CD4-positive, alpha-beta T cell treated with Interferon gamma for 1 hour (primary cell): ENCODE measurements around the gene TSHZ2.
"Not testable (repeated sequence)": the region's sequence is repeated elsewhere in the genome, so short reads cannot be mapped to it uniquely, and the experiment has no call there.

ENCODE experiments used
- DNase-seq: peaks from one replicate; pipeline ENCODE4 v3.0.0-alpha.2; 2020

Gene TSHZ2

DNA sequence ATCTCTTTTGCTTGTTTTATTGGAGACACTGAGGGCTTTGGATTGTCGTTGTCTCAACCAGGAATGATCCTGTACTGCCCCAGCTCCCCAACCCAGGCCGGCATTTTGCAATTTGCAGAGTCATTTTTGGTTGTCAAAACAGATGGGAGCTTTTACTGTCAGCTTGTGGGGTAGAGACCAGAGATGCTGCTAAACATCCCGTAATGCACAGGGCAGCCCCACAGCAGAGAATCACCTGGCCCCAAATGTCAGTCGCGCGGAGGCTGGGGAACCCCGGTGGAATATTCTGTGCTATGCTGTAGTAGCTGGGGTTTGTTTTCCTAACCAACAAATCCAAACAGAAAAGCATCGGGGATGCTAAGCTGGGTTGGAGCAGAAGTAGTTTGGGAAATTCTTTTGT lies 99.7 kb downstream of the TSHZ2 start:
- no peak for DNase-seq

DNA sequence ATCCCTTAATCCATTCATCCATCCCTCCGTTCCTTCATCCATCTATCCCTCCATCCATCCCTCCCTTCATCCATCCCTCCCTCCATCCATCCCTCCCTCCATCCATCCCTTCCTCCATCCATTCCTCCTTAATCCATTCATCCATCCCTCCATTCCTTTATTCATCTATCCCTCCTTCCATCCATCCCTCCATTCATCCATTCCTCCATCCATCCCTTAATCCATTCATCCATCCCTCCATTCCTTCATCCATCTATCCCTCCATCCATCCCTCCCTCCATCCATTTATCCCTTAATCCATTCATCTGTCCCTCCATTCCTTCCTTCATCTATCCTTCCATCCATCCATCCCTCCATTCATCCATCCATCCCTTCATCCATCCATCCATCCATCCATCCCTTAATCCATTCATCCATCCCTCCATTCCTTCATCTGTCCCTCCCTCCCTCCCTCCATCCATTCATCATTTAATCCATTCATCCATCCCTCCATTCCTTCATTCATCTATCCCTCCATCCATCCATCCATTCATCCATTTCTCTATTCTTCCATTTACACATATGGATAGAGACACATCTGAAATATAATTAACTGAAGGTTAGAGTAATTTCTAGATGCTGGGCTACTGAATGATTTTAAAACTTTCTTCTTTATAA lies 100.9 kb downstream of the TSHZ2 start:
- no peak for DNase-seq

DNA sequence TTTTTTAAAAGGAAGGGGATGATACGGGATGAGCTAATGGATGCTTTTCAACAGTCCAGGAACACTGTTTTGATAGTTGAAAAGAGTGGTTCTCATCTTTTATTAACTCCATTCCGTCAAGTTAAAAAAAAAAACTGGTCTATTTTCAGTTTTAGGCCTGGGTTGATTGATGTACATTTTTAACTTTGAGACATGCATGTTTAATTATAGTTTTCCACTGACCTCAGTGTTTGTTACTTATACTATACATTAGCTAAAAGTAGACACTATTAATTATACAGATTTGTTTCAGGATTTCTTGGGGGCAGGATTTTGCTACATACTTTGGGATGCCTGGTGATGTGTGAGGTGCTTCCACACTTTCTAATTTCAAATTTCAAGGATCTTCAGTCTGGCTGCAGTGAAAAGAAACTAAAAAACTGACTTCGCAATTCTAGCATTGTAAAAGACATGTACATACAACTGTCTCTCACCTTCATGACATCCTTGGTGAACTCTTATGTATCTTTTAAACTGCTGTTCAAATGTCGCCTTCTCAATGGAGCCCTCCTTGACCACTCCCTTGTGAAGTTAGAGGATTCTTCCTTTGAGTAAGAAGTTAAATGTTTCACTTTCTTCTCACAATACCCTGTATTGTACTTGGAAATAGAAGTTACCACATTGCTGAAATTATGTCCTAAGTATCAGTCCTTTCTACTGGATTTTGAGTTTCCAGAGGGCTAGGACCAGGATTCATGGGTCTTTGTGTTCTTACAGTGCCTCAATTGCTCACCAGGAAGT lies 101.7 kb downstream of the TSHZ2 start:
- DNase-seq, result no peak

DNA sequence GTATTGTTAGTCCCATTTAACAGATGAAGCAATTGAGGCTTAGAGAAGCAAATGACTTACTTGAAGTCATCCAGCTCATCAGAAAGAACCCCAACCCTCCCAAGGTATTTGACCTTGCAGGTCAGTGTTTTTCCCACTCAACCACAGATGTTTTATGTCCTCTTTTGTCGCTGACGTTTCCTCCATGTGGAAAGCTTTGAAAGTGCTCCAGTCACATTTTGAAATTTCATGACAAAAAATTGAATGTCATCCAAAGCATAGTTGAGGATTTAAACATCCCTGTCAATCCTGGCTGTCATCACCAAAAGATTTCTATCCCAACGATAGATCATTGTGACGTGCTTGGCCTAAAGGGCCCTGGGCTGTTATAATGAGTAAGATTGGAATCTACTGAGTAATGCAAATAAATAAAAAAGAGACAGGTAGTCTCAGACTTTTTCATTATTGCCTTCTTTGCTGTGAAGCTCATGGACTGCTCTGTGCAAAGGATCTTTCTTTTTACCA lies 102.7 kb downstream of the TSHZ2 start:
- DNase-seq, result no peak

DNA sequence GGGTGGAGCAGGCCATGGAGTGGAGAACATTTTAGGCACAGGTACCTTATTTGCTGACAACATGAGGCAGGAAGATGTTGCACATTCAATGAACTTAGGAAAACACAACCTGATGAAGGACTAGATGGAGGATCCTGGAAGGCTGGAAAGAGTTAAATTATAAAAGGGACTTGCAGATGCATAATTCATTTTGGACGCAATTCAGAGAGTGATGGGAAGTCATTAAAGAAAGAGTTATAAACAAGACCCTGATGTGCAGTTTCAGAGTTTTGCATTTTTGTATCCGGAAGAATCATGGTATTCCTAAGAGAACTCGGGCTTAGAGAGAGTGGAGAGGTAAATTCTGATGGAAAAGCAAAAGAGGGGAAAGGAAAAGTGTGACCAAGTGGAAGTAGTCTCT lies 104.5 kb downstream of the TSHZ2 start:
- DNase-seq, result no peak

DNA sequence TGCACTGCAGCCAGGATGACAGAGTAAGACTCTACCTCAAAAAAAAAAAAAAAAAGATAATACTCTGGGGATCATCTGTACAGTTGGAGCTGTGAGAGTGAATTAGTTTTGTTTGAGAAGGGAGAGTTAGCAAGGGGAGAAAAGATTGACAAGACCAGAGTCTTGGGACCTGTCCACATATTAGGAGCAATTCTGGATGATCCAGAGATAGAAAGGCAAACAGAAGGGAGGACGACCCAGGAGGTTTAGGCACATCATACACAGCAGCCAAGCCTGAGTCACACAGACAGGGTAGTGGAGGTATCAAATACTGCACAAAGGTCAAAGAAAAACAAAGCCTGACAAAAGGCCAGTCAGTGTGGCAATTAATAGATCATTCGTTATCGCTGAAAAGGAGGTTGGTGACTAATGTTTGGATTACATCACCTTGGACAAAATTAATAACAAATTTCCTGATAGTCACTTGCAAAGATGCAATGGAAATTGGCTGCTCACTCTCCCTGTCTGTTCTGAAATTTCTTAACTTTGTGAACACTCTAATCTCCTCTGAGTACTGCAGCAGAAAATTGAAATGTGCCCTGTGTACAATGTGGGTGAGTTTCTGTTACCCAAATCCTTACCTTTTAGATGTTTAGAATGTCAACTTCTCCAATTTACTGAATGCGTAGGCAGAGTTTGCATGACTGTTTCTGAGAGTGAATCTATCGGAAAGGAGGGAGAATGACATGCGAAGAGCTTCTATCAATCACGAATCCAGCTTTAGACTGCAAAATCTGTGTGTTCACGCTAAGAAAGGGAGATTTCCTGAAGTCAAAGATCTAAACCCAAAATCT lies 105.4 kb downstream of the TSHZ2 start:
- no peak for DNase-seq

DNA sequence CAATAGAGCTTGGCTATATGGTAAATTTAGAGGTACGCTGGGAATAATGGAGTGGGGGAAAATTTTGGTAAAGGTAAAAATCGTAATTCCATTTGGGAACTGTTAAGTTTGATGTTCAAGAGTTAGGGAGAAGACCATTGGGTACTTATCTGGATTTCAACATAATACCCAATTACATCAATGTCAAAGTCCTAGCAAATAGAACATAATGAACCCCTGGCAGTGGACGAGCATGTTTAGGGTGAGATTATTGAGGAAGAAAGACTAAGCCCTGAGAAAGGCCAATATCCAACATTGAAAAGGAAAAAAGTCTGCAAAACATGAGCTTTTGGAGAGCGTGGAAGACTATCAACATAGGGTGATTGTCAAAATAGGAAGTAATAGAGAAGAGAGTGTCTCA lies 106.6 kb downstream of the TSHZ2 start:
- DNase-seq, result no peak

DNA sequence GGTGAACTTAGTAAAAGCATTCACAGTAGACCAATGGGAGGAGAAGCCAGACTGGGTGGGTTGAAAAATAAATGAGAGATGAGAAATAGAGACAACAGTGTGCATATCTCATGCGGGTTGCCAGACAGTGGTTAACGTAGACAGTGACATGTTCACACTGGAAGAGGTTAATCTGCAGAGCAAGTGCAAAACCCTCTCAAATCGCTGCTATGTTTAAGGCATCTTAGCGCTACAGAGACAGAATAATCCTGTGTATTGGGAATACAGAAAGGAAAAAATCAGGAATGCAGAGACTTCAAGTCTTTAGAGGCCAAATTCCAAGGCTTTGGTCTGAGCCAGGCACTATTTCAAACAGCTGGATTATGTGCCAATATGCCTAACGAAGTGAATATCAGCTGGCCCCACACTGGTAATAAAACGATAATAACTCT lies 107.1 kb downstream of the TSHZ2 start:
- no peak for DNase-seq

DNA sequence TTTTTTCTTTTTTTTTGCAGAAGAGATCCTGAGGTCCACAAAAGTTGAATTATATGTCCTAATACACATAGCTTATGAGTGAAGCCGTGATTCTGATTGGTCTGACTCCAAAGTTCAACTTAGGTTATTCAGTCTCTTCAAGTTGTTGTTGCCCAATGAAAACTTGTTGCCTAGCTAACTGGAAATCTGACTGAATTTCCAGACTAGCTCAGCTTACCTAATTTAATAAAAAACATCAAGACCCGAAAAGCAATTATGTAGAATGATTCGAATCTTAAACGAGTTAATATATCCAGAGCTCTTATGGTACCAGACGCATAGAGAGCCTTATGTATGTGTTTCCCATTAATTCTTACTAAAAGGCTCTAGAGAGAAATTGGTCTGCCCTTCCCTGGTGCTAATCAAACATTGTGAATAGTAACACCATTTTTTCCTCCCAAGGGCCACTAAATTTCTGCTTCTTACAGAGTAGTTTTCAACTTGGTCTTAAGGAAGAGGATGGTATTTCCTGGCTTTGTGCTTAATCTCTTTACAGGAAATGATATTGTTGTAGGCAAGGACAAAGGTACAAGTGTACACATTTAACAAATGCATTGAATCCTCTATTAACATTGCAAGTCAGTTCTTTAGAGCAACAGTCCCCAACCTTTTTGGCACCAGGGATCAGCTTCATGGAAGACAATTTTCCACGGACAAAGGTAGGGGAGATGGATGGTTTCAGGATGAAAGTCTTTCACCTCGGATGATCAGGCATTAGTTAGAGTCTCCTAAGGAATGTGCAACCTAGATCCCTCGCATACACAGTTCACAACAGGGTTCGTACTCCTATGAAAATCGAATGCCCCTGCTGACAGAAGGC lies 107.9 kb downstream of the TSHZ2 start:
- no peak for DNase-seq

DNA sequence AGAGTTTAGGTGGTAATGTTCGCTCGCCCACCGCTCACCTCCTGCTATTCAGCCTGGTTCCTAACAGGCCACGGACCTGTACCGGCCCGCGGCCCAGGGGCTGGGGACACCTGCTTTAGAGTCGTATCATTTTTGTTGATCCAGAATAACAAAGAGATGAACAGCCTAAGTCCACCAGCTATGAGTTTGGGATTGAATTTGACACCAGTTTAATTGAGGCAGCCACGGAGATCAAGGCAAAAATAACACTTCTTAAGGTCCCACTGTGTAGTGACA lies 108.5 kb downstream of the TSHZ2 start:
- no peak for DNase-seq

DNA sequence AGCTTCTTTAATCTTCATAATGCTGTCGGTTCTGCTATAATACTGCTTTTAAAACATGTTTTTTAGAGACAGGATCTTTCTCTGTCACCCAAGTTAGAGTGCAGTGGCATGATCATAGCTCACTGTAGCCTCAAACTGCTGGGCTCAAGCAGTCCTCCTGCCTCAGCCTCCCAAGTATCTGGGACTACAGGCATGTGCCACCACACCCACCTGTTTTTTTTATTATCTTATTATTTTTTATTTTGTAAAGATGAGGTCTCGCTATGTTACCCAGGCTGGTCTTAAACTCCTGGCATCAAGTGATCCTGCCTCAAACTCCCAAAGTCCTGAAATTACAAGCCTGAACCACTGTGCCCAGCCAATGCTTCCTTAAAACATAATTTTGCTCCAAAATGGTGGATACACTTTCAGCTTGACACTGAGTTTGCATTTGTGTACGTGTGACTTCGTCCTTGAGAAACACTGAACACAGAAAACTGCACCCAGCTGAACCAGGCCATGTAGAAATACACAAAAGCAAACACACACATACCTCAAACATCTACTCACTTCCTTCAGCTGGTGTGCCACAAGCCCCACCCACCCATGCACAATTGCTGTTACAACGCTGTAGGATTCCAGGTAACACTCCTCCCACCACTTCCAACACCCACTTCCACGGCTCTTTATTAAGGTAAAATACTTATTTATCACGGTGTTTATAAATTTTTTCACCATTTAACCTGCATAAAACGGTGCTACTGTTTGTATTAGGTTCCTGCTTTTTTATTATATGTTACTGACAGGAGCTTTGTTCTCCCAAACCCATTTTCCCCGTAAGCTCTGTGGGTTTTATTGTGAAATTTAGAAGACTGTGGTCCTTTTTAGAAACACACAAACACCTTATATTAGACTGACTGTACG lies 109.1 kb downstream of the TSHZ2 start:
- no peak for DNase-seq

DNA sequence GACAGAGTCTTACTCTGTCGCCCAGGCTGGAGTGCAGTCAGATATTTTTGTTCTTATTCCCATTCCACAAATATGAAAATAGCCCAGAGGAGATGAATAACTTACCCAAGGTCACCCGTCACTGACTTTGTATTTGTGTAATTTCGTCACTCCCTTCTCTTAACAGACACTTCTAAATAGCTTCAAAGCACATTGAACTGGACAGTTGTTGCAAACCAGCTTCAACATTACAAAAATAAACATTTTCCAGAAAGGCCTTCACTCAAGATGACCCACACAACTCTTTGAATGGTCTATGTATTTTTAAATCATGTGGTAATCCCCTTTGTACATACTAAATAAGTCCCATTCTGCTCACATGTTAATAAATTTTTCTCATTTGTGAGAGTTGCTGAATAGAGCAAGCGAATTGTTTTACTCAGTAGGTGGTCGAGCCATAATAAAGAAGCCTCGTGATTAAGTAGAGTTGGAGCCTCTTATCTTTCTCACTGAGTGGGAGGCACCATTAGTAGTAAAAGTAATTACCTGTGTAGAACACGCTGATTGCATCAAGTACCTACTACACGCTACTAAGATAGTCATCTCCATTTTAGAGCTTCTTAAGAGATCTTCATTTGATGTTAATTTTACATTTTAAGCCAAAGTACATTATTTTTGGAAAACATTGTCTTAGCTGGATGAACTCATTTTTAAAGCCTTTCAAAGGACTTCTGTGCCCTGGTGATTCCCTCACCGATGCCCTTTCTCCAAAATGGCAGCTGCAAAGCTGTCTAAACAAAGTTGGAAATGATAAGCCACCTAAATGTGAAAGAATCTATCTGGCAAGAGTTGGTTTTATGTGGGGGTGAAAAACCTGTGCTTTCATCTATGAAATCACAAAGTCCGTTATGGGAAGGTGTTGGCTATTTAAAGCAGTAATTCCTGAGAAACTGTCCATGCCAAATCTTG lies 110.0 kb downstream of the TSHZ2 start:
- DNase-seq, result no peak

DNA sequence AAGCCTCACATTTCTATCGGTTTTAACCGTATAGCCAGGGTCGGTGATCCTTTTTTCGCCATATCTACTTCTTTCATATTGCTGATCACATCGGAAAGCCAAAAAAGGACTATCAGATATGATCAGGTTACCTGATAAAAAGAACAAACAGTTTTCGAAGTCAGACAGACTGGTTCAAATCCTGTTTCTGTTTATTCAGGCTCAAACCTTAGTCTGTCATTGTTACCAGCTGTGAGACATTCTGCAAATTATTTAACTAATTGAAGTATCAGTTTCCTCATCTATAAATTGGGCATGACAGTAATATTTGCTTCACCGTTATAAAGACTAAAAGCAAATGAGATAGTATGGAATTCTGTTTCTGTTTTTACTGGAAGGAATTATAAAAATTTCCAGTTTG lies 111.3 kb downstream of the TSHZ2 start:
- DNase-seq, result no peak

DNA sequence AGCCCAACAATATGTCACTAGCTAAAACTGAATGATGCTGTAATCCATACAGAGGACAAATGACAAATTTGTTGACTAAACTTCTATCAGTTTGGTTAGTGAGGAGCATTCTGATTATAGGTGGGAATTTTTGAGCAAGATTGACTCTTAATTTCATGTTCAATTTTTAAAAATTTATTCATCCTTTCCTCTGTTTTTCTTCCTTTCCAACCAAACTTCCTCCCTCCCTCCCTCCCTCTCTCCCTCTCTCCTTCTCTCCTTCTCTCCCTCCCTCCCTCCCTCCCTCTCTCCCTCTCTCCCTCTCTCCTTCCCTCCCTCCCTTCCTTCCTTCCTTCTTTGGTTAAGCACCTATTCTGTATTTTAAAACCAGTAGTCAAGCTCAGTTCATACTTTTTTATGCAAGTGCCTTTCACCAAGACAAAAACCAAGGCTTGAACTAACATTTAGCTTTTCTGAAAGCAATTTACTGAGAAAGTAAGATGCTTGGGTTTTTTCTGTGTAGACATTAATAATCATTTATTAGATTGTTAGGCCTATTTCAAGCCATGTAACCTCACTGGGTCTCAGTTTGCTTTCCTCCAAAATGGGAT lies 112.3 kb downstream of the TSHZ2 start:
- no peak for DNase-seq

DNA sequence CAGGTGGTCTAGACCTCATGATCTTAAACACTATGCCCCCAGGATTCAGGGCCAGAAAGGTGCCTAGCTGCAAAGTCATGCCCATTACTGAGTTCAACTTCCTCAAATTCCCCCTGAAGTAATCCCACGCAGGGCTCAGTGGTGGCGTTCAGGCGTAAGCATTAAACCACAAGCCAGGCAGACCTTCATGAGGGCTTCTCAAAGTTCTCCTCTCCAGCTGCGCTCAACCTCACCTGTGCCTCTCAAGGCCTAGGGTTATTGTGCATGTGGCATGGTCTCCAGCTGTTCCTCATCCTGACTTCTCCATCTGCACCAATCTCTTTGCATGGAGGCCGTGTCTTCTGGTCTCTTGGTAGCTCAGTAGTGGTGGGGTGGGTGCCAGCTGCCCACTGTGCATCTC lies 113.6 kb downstream of the TSHZ2 start:
- no peak for DNase-seq

DNA sequence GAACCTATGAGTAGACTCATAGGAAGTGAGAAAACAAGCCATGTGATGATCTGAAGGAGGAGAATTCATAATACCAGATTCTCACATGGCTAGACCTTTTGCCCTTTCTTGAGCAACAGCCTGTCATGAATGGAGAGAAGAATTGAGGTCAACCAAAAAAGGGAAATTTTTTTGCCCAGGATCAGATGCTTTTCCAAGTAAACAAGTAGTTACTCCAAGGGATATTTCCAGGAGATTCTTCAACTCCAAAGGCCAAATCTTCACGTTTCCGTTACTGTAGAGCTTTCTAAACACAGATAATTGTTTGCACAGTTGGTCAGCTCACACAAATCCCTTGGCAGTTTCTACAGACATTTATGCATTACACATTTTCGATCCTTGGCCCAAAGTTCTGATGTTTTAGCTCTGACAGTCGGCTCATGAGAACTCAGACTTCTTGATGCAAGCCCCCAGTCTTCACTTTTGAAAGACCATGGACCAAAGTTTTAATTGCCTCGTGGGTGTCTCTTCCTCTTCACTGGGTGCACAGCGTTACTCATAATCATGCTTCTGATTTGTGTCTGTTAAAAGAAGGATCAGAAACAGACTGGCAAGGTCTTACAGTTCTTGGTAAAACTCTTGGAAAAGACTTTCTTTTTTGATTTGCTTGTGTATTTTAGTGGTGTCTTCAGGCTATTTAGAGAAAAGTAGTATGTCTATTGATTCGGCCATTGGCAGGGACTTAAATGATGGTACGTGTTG lies 115.0 kb downstream of the TSHZ2 start:
- no peak for DNase-seq

DNA sequence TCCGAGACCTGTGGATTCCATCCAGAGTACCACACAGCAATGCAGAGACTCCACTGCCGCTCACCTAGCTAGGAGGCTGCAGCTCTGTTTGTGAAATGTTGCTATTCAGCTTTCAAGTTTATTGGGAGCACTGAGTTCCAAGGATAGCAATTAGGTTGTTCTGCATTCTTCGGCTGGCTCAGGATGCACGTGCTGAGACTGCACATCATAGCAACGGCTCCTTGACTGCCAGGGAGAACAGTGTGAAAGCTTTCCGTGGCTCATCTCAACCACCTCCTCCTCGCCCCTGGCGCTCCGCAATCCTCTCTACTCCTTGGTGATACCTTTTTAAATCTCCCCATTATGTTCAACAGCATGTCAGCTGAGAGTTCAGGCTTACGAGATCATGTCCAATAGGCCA lies 116.6 kb downstream of the TSHZ2 start:
- DNase-seq, result no peak

DNA sequence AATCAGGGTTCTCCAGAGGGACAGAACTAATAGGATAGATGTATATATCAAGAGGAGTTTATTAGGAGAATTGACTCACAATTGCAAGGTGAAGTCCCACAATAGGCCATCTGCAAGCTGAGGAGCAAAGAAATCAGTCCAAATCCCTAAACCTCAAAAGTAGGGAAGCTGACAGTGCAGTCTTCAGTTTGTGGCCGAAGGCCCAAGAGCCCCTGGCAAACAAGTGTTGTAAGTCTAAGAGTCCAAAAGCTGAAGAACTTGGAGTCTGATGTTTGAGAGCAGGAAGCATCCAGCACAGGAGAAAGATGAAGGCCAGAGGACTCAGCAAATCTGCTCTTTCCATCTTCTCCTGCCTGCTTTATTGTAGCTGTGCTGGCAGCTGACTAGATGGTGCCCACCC lies 117.7 kb downstream of the TSHZ2 start:
- DNase-seq, result not testable (repeated sequence)

DNA sequence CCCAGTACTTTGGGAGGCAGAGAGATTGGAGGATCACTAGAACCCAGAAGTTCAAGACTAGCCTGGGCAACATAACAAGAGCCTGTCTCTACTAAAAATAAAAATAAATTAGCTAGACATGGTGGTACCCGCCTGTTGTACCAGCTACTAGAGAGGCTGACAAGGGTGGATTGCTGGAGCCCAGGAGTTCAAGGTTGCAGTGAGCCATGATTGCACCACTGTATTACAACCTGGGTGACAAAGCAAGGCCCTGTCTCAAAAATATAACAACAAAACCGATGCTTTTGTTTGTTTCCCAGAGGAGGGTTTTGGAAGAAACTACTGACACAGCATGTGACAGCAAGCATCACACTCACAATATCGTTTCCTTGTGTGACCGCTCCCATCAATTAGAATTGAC lies 119.6 kb downstream of the TSHZ2 start:
- DNase-seq, result no peak
